Natural killer cell (primary cell): ENCODE results near the gene COX4I2. TPM values are rescaled to one million over a fixed set of nuclear protein-coding genes. Genes with fewer than 3 reads are reported as not detected.
A peak's percentile ranks its signal among the peaks of the same experiment; 100 is the strongest.

Experiments used
- ATAC-seq, 3 donors: fragments of 150-1000 bp in 2 of 3; fragments of 200-7000 bp in 1 of 3; cut with Tn5 transposase; 1 replicate in 1 of 3; 2 replicates in 2 of 3; pipeline ENCODE4 v1.10.0; 2021; ENCODE audit warnings: mild to moderate bottlenecking in 2 of 3, moderate library complexity in 2 of 3
- DNase-seq, 2 donors: peaks; one replicate each; pipeline versions ENCODE4 v3.0.0 to v3.0.0-alpha.2; 2013 to 2021; ENCODE audit warnings: mixed read lengths in 1 of 2
- H3K27ac ChIP-seq: one replicate; pipeline ENCODE4 v1.5.1; 2013; ENCODE audit warnings: mild to moderate bottlenecking, low read length
- H3K27me3 ChIP-seq: one replicate; pipeline ENCODE4 v1.6.1; 2013; ENCODE audit warnings: low read length; ENCODE audit not compliant: control insufficient read depth, insufficient read depth
- H3K36me3 ChIP-seq: one replicate; pipeline ENCODE4 v1.6.1; 2013; ENCODE audit warnings: low read length; ENCODE audit not compliant: control insufficient read depth, insufficient read depth
- H3K4me1 ChIP-seq: one replicate; pipeline ENCODE4 v1.6.1; 2013; ENCODE audit warnings: low read length; ENCODE audit not compliant: control insufficient read depth, insufficient read depth
- H3K4me3 ChIP-seq: one replicate; pipeline ENCODE4 v1.5.1; 2013; ENCODE audit warnings: low read length
- H3K9me3 ChIP-seq: one replicate; pipeline ENCODE4 v1.6.1; 2013; ENCODE audit warnings: low read length; ENCODE audit not compliant: control insufficient read depth, insufficient read depth
- H3K27ac Mint-ChIP-seq, 2 donors: one replicate each; pipeline ENCODE4 v1.8.0; 2022; ENCODE audit warnings: mild to moderate bottlenecking in 2 of 2, mixed read lengths in 2 of 2, moderate library complexity in 1 of 2
- H3K27me3 Mint-ChIP-seq, 2 donors: one replicate each; pipeline ENCODE4 v1.8.0; 2022; ENCODE audit warnings: low read depth in 2 of 2, mixed read lengths in 2 of 2
- H3K36me3 Mint-ChIP-seq: one replicate; pipeline ENCODE4 v1.8.0; 2022; ENCODE audit warnings: mixed read lengths
- H3K4me1 Mint-ChIP-seq, 2 donors: one replicate each; pipeline ENCODE4 v1.8.0; 2022; ENCODE audit warnings: mixed read lengths in 2 of 2
- H3K4me3 Mint-ChIP-seq: one replicate; pipeline ENCODE4 v1.8.0; 2022; ENCODE audit warnings: mild to moderate bottlenecking, moderate library complexity, mixed read lengths
- H3K9me3 Mint-ChIP-seq, 2 donors: one replicate each; pipeline ENCODE4 v1.8.0; 2022; ENCODE audit warnings: mixed read lengths in 2 of 2
- CTCF ChIP-seq: fragments of 200-600 bp; IDR thresholded peaks from one replicate; pipeline ENCODE4 v1.8.0; 2022; ENCODE audit warnings: antibody characterized with exemption
- WGBS: methylation state at CpG from one replicate; pipeline ENCODE4 v1.1.7; 2013; ENCODE audit warnings: missing lambda C conversion rate; ENCODE audit not compliant: insufficient coverage; 5-methylcytosine and 5-hydroxymethylcytosine counted together
- intact Hi-C: fragments of 100-400 bp; cut with micrococcal nuclease; formaldehyde crosslinking; loops from one replicate; pipeline ENCODE4 v1.14.2; 2022
- total RNA-seq, 4 donors: library from RNA; stranded (reverse); fragments of 120-200 nt in 1 of 4; gene quantifications; one replicate each; pipeline versions ENCODE4 v1.2.3 to v1.2.4, GENCODE V29; 2013 to 2022

COX4I2 gene
- total RNA-seq, 3 donors from 2014 or later (not counting 1 experiment from before 2014, with no cell fraction given) = not detected

- H3K4me3 ChIP-seq = peak overlapping the region; percentile 58
- Mint-ChIP-seq H3K4me3 (peak overlapping the region; percentile 95), H3K36me3 (peaks cover 9% of the 10 kb centered on the region), H3K27me3 (no peaks in the 10 kb centered on the region), H3K27ac (peak overlapping the region; percentile 89 to 100), H3K4me1 (peaks cover 87 to 88% of the 10 kb centered on the region in 2 donors), H3K9me3 (no peaks in the 10 kb centered on the region)
- H3K36me3 ChIP-seq = peaks cover 16% of the 10 kb centered on the region
- ATAC-seq = peak; percentile 59 to 75 (median 68)
- no peak for TF ChIP-seq CTCF
- intact Hi-C loops = loop anchor here (1.0 to 2.0 kb wide), 3 partner anchors 10 to 47 kb away; partner anchors contain the start of gene BCL2L1
- H3K27me3 ChIP-seq = no peaks in the 10 kb centered on the region
- H3K4me1 ChIP-seq = peaks cover 96% of the 10 kb centered on the region
- 32% methylated on average over 8 of the region's 11 CpGs for WGBS
- H3K27ac ChIP-seq = peak overlapping the region; percentile 90
- H3K9me3 ChIP-seq = no peaks in the 10 kb centered on the region
- DNase-seq = peak; percentile 47 to 76
These were observed 38.3 kb downstream of the COX4I2 start for GRCh38 chr20:31675828-31676608.

DNA sequence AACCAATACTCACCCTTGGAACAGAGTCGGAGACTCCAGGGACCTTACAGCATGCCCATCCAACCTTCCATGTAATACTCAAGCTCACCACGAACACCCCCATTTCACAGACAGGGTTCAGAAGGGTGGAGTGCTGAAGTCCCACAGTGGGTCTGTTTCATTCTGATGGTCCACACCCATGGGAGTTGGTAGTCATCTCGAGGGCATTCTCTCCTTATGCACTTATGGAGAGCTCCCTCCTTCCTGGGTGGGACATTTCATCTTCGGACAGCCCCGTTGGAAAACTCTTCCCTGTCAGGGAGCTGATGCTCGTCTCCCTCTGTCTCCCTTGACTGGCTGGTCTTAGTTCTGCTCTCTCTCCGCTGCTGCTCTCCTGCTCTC lies 38.9 kb downstream of the COX4I2 start:
- Histone ChIP-seq H3K36me3 (peaks cover 16% of the 10 kb centered on the region), H3K4me1 (peaks cover 96% of the 10 kb centered on the region), H3K9me3 (no peaks in the 10 kb centered on the region), H3K27me3 (no peaks in the 10 kb centered on the region), H3K27ac (peak overlapping the region; percentile 90), H3K4me3 (no peak overlapping the region)
- no peaks in the 10 kb centered on the region for H3K9me3 Mint-ChIP-seq
- no peak for TF ChIP-seq CTCF
- no peak for ATAC-seq
- 80% methylated on average over 7 of the region's 7 CpGs for WGBS
- H3K27ac Mint-ChIP-seq = peak overlapping the region; percentile 89 to 100
- intact Hi-C loops = no loop called here
- H3K4me3 Mint-ChIP-seq = peak overlapping the region; percentile 95
- no peak for DNase-seq
- no peaks in the 10 kb centered on the region for H3K27me3 Mint-ChIP-seq
- peaks cover 87 to 88% of the 10 kb centered on the region in 2 donors for H3K4me1 Mint-ChIP-seq
- peaks cover 13% of the 10 kb centered on the region for H3K36me3 Mint-ChIP-seq

- Histone ChIP-seq H3K4me3 (no peak overlapping the region), H3K36me3 (peaks cover 13% of the 10 kb centered on the region), H3K9me3 (no peaks in the 10 kb centered on the region), H3K4me1 (peaks cover 92% of the 10 kb centered on the region), H3K27me3 (no peaks in the 10 kb centered on the region), H3K27ac (peak overlapping the region; percentile 50)
- no peak for TF ChIP-seq CTCF
- peak overlapping the region; percentile 89 to 100 for H3K27ac Mint-ChIP-seq
- peak overlapping the region; percentile 95 for H3K4me3 Mint-ChIP-seq
- no peak for ATAC-seq
- H3K9me3 Mint-ChIP-seq = no peaks in the 10 kb centered on the region
- no peaks in the 10 kb centered on the region for H3K27me3 Mint-ChIP-seq
- no peak for DNase-seq
- H3K36me3 Mint-ChIP-seq = peaks cover 13% of the 10 kb centered on the region
- intact Hi-C loops = no loop called here
- H3K4me1 Mint-ChIP-seq = peaks cover 93 to 94% of the 10 kb centered on the region in 2 donors
- WGBS = 80% methylated on average over 2 of the region's 2 CpGs
These were observed 40.0 kb downstream of the COX4I2 start for GRCh38 chr20:31677553-31678260.
